Measurements from ENCODE around the gene TNS1. TPM values are rescaled to one million over a fixed set of nuclear protein-coding genes. Genes with fewer than 3 reads are reported as not detected.

TNS1 gene
- total RNA-seq, result 0.39 and 4.2 TPM in 2 replicates

DNA sequence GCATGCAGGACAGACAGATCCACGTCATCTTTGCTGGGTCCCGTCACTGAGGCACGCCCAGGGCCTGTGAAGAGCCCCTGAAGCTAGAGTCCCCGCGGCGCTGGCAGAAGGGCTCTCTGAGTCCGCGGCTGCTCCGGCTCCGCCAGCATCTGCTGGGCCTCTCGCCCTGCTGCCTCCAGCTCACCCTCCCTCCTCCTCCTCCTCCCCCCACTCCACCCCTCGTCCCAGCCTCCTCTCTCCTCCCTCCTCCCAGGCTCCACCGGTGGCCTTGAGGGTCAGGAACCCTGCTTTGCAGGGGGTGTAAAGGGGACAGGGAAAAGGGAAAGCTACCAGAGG lies at the start of gene TNS1:
Gene TNS1, minus strand, starts transcription at position 151 of the 336 bp plus-strand sequence. Its CDS starts 123 bp downstream, at position 28.

Other genes starting within 250 kb of the TNS1 start
- not detected in 2 replicates for gene RUFY4, start 66.3 kb upstream of the TNS1 start, total RNA-seq
- not detected in 2 replicates for gene CXCR2, start 123.0 kb upstream of the TNS1 start, total RNA-seq
- 0.11 TPM in 1 of 2 replicates, not detected in the other for gene CXCR1, start 164.0 kb upstream of the TNS1 start, total RNA-seq
- 709 and 716 TPM in 2 replicates for gene ARPC2, start 214.2 kb upstream of the TNS1 start, total RNA-seq